ENCODE data around the gene NABP2.

DNA sequence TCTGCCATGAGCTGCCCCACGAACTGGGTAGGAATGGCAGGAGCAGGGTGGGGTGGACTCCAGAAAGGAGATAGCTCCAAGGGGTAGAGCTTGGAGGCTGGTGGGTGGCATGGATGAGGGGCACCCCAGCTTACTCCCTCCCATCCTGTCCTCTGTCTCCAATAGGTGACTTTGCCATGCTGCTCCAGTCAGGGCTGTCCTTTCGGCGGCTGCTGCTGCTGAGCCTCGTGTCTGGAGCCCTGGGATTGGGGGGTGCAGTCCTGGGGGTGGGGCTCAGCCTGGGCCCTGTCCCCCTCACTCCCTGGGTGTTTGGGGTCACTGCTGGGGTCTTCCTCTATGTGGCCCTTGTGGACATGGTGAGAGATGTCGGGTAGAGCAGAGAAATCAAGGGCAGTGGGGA lies 12.8 kb downstream of the NABP2 start:
- TF ChIP-seq EZH2phosphoT487 (IDR thresholded peaks at IDR 0.05; ENCODE audit: borderline replicate concordance, low read length) (no peak), EZH2 (IDR thresholded peaks at IDR 0.05; ENCODE audit: low read length, unreplicated experiment) (no peak)
- TF ChIP-seq, protein P1, sequence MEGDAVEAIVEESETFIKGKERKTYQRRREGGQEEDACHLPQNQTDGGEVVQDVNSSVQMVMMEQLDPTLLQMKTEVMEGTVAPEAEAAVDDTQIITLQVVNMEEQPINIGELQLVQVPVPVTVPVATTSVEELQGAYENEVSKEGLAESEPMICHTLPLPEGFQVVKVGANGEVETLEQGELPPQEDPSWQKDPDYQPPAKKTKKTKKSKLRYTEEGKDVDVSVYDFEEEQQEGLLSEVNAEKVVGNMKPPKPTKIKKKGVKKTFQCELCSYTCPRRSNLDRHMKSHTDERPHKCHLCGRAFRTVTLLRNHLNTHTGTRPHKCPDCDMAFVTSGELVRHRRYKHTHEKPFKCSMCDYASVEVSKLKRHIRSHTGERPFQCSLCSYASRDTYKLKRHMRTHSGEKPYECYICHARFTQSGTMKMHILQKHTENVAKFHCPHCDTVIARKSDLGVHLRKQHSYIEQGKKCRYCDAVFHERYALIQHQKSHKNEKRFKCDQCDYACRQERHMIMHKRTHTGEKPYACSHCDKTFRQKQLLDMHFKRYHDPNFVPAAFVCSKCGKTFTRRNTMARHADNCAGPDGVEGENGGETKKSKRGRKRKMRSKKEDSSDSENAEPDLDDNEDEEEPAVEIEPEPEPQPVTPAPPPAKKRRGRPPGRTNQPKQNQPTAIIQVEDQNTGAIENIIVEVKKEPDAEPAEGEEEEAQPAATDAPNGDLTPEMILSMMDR (conservative IDR thresholded peaks at IDR 0.05; ENCODE audit: low read depth, low read length) = no peak

All from PC-3 (cell line).